DOHH2 (cell line): ENCODE measurements around the gene CD300LF.

Source experiments
- CTCF ChIP-seq: fragments of 200-600 bp; sonication (generic); IDR thresholded peaks from one replicate; pipeline ENCODE4 v1.5.1; 2014; ENCODE audit warnings: antibody characterized with exemption, mild to moderate bottlenecking, low read depth, low read length; ENCODE audit not compliant: poor library complexity, severe bottlenecking
- EZH2phosphoT487 ChIP-seq: fragments of 200-600 bp; sonication (generic); IDR thresholded peaks from 2 replicates; pipeline ENCODE4 v1.6.1; 2017; ENCODE audit warnings: borderline replicate concordance, mild to moderate bottlenecking, antibody characterized with exemption, low read length, moderate library complexity, mixed read lengths

- TF ChIP-seq CTCF: no peak
- no peak for TF ChIP-seq EZH2phosphoT487
These were observed 42.4 kb downstream of the CD300LF start for GRCh38 chr17:74670329-74670728.
